GM19193 (cell line): Measurements from ENCODE around the gene CABP7.

Experiments
- POLR2A ChIP-seq: IDR thresholded peaks from 4 replicates; pipeline ENCODE4 v1.6.1; 2011; ENCODE audit not compliant: insufficient read depth, insufficient read length; ENCODE audit errors: extremely low read depth

The CABP7 gene

GRCh38 chr22:29769723-29770321, 50.0 kb downstream of the CABP7 start:
- no peak for TF ChIP-seq POLR2A

- no peak for TF ChIP-seq POLR2A
Observed at GRCh38 chr22:29772170-29772641, 52.4 kb downstream of the CABP7 start.

GRCh38 chr22:29773233-29773632, 53.4 kb downstream of the CABP7 start:
- no peak for TF ChIP-seq POLR2A

- no peak for TF ChIP-seq POLR2A
Observed at GRCh38 chr22:29780220-29780619, 60.4 kb downstream of the CABP7 start.

GRCh38 chr22:29780748-29781676, 61.2 kb downstream of the CABP7 start:
- TF ChIP-seq POLR2A, result no peak
